Urothelium cell line (cell line): Measurements from ENCODE around the gene TAF3.

Source experiments
- DNase-seq: peaks from one replicate; pipeline ENCODE4 v3.0.0; 2011; ENCODE audit warnings: low spot score, mixed read lengths
- FAIRE-seq: peaks from 2 replicates; lab custom pipeline; 2011; peaks lifted over from hg19 to GRCh38; lab: Jason Lieb, UNC

Gene TAF3

GRCh38 chr10:7960108-7960507 lies 141.8 kb downstream of the TAF3 start:
- no peak for DNase-seq
- no peak for FAIRE-seq

- no peak for FAIRE-seq
- no peak for DNase-seq
Measured at GRCh38 chr10:7962592-7962991, 144.3 kb downstream of the TAF3 start.

- DNase-seq (no peak), FAIRE-seq (no peak)
Measured at GRCh38 chr10:7965457-7965856, 147.2 kb downstream of the TAF3 start.

- no peak for FAIRE-seq
- no peak for DNase-seq
Measured at GRCh38 chr10:7967035-7967434, 148.7 kb downstream of the TAF3 start.

- FAIRE-seq (no peak), DNase-seq (no peak)
Measured at GRCh38 chr10:7968510-7969112, 150.3 kb downstream of the TAF3 start.

- FAIRE-seq: no peak
- no peak for DNase-seq
Measured at GRCh38 chr10:7969623-7970022, 151.3 kb downstream of the TAF3 start.

- FAIRE-seq (no peak), DNase-seq (no peak)
Measured at GRCh38 chr10:7971949-7972348, 153.6 kb downstream of the TAF3 start.

GRCh38 chr10:7972367-7972766 lies 154.1 kb downstream of the TAF3 start:
- no peak for FAIRE-seq

GRCh38 chr10:7980196-7980595 lies 161.9 kb downstream of the TAF3 start:
- FAIRE-seq: no peak
- DNase-seq: no peak

More at GRCh38 chr10:7972367-7972766, 154.1 kb downstream of the TAF3 start:
- DNase-seq: no peak

GRCh38 chr10:7982727-7983126 lies 164.4 kb downstream of the TAF3 start:
- DNase-seq (no peak), FAIRE-seq (no peak)

- no peak for FAIRE-seq
- DNase-seq: no peak
Measured at GRCh38 chr10:7984325-7984724, 166.0 kb downstream of the TAF3 start.

- DNase-seq: no peak
- no peak for FAIRE-seq
Measured at GRCh38 chr10:7984896-7985295, 166.6 kb downstream of the TAF3 start.

- DNase-seq: peak; percentile 6
Measured at GRCh38 chr10:7986851-7987250, 168.5 kb downstream of the TAF3 start.

GRCh38 chr10:7988989-7989388 lies 170.7 kb downstream of the TAF3 start:
- FAIRE-seq (no peak), DNase-seq (no peak)

More at GRCh38 chr10:7986851-7987250, 168.5 kb downstream of the TAF3 start:
- FAIRE-seq: no peak

GRCh38 chr10:7998831-7999230 lies 180.5 kb downstream of the TAF3 start:
- DNase-seq: no peak
- FAIRE-seq: no peak

- no peak for DNase-seq
- no peak for FAIRE-seq
Measured at GRCh38 chr10:8004469-8005000, 186.2 kb downstream of the TAF3 start.

GRCh38 chr10:8006274-8006999 lies 188.1 kb downstream of the TAF3 start:
- FAIRE-seq (no peak), DNase-seq (no peak)

GRCh38 chr10:8009031-8009430 lies 190.7 kb downstream of the TAF3 start:
- no peak for DNase-seq
- FAIRE-seq: no peak

GRCh38 chr10:8013006-8013405 lies 194.7 kb downstream of the TAF3 start:
- FAIRE-seq: no peak

GRCh38 chr10:8013619-8014018 lies 195.3 kb downstream of the TAF3 start:
- FAIRE-seq (no peak), DNase-seq (no peak)

More at GRCh38 chr10:8013006-8013405, 194.7 kb downstream of the TAF3 start:
- no peak for DNase-seq

- FAIRE-seq (no peak), DNase-seq (no peak)
Measured at GRCh38 chr10:8014649-8015048, 196.3 kb downstream of the TAF3 start.

- DNase-seq (no peak), FAIRE-seq (no peak)
Measured at GRCh38 chr10:8017277-8017676, 199.0 kb downstream of the TAF3 start.
